Activated B cell treated with CpG ODN at 0.5 μM for 24 hours (primary cell): ENCODE measurements around the gene TFIP11. TPM values are rescaled to one million over a fixed set of nuclear protein-coding genes. Genes with fewer than 3 reads are reported as not detected.

ENCODE experiments used
- ATAC-seq: fragments of 200-7000 bp; cut with Tn5 transposase; one replicate; pipeline ENCODE4 v1.10.0; 2021; ENCODE audit warnings: low read depth, mild to moderate bottlenecking, moderate library complexity
- CTCF ChIA-PET: fragments of 350-600 bp; sonication (Branson Sonifier 250); formaldehyde crosslinking; loops from one replicate; lab custom pipeline; 2021; ENCODE audit warnings: antibody characterized with exemption; lab: Charles Lee
- POLR2A ChIA-PET: fragments of 350-600 bp; sonication (Branson Sonifier 250); formaldehyde crosslinking; loops from one replicate; lab custom pipeline; 2021; ENCODE audit warnings: antibody characterized with exemption; lab: Charles Lee
- DNase-seq: peaks from one replicate; pipeline ENCODE4 v3.0.0; 2022
- H3K27ac Mint-ChIP-seq: one replicate; pipeline ENCODE4 v1.8.0; 2020; ENCODE audit warnings: mixed read lengths
- H3K27me3 Mint-ChIP-seq: one replicate; pipeline ENCODE4 v1.8.0; 2021; ENCODE audit warnings: mixed read lengths
- H3K36me3 Mint-ChIP-seq: one replicate; pipeline ENCODE4 v1.8.0; 2021; ENCODE audit warnings: low read depth, mixed read lengths
- H3K4me1 Mint-ChIP-seq: one replicate; pipeline ENCODE4 v1.8.0; 2021; ENCODE audit warnings: mixed read lengths
- H3K4me3 Mint-ChIP-seq: one replicate; pipeline ENCODE4 v1.8.0; 2020; ENCODE audit warnings: mild to moderate bottlenecking, mixed read lengths
- H3K9me3 Mint-ChIP-seq: one replicate; pipeline ENCODE4 v1.8.0; 2020; ENCODE audit warnings: mixed read lengths
- CTCF ChIP-seq: fragments of 200-600 bp; IDR thresholded peaks from one replicate; pipeline ENCODE4 v1.8.0; 2022; ENCODE audit warnings: antibody characterized with exemption, mild to moderate bottlenecking
- intact Hi-C: fragments of 100-400 bp; cut with micrococcal nuclease; formaldehyde crosslinking; loops from one replicate; pipeline ENCODE4 v1.15.1; 2024
- total RNA-seq: library from RNA; stranded (reverse); gene quantifications from 2 replicates; pipeline ENCODE4 v1.2.3, GENCODE V29; 2022

The TFIP11 gene
- total RNA-seq, 1 donor from 2014 or later, result 59.0 TPM

GRCh38 chr22:26443901-26444690, 68.2 kb downstream of the TFIP11 start:
- CTCF ChIA-PET, result no interaction called here
- no peak for ATAC-seq
- POLR2A ChIA-PET, result interaction anchor here (0.5 kb wide), 1 partner anchor 13 kb away, joined by 3 read pairs; no protein-coding TSS in a partner anchor
- TF ChIP-seq CTCF, result no peak
- Mint-ChIP-seq H3K9me3 (no peaks in the 10 kb centered on the region), H3K4me1 (peaks cover 15% of the 10 kb centered on the region), H3K27me3 (no peaks in the 10 kb centered on the region), H3K4me3 (no peak overlapping the region), H3K36me3 (peaks cover 60% of the 10 kb centered on the region), H3K27ac (no peak overlapping the region)
- intact Hi-C loops, result no loop called here
- no peak for DNase-seq

GRCh38 chr22:26442086-26442756, 70.1 kb downstream of the TFIP11 start:
- DNase-seq (no peak), ATAC-seq (no peak)
- peaks cover 15% of the 10 kb centered on the region for H3K4me1 Mint-ChIP-seq
- H3K4me3 Mint-ChIP-seq, result no peak overlapping the region
- H3K27me3 Mint-ChIP-seq, result no peaks in the 10 kb centered on the region
- no peak overlapping the region for H3K27ac Mint-ChIP-seq
- ChIA-PET CTCF (interaction anchor here (1.4 kb wide), 1 partner anchor 19 kb away, joined by 4 read pairs; no protein-coding TSS in a partner anchor), POLR2A (no interaction called here)
- H3K36me3 Mint-ChIP-seq, result peaks cover 57% of the 10 kb centered on the region
- intact Hi-C loops, result no loop called here
- H3K9me3 Mint-ChIP-seq, result no peaks in the 10 kb centered on the region
- no peak for TF ChIP-seq CTCF

Other genes with a start within 250 kb of the TFIP11 start
- gene ASPHD2, start 83.2 kb downstream of the TFIP11 start, total RNA-seq, result 15.5 TPM in 2 replicates
- gene HPS4, start 28.7 kb downstream of the TFIP11 start, total RNA-seq, result 45.3 and 51.6 TPM in 2 replicates
- 26.4 and 32.0 TPM in 2 replicates for gene SRRD, start 28.6 kb downstream of the TFIP11 start, total RNA-seq
- 10.4 and 11.0 TPM in 2 replicates for gene TPST2, start 77.7 kb upstream of the TFIP11 start, total RNA-seq
- not detected in 2 replicates for gene CRYBB1, start 105.6 kb upstream of the TFIP11 start, total RNA-seq
- gene CRYBA4, start 109.5 kb upstream of the TFIP11 start, total RNA-seq, result not detected in 2 replicates
- 6.6 and 7.3 TPM in 2 replicates for gene MIAT, start 145.1 kb upstream of the TFIP11 start, total RNA-seq